H1 (cell line): ENCODE data around the gene HNRNPU. TPM values are rescaled to one million over a fixed set of nuclear protein-coding genes. Genes with fewer than 3 reads are reported as not detected.

Experiments used
- BRCA1 ChIP-seq: IDR thresholded peaks from 2 replicates; pipeline ENCODE4 v1.6.1; 2012; ENCODE audit warnings: low read depth, low read length, improper control_type of control experiment
- EGR1 ChIP-seq: IDR thresholded peaks from 2 replicates; pipeline ENCODE4 v1.6.1; 2011; ENCODE audit warnings: low read depth, low read length, borderline replicate concordance
- JUN ChIP-seq: IDR thresholded peaks from 2 replicates; pipeline ENCODE4 v1.6.1; 2011; ENCODE audit warnings: low read depth, mild to moderate bottlenecking, improper control_type of control experiment, low read length
- KDM4A ChIP-seq: IDR thresholded peaks from one replicate; pipeline ENCODE4 v1.7.1; 2012; ENCODE audit warnings: low read depth, mild to moderate bottlenecking, moderate library complexity, low read length, inconsistent platforms; ENCODE audit not compliant: severe bottlenecking
- POLR2A ChIP-seq, 2 experiments: IDR thresholded peaks; 1 replicate in 1 of 2; 2 replicates in 1 of 2; pipeline ENCODE4 v1.6.1; 2011; ENCODE audit warnings: low read depth in 2 of 2, low read length in 2 of 2, mild to moderate bottlenecking in 2 of 2; ENCODE audit errors: control extremely low read depth in 1 of 2
- RAD21 ChIP-seq, 2 experiments: IDR thresholded peaks in 1 of 2; conservative IDR thresholded peaks in 1 of 2; 2 replicates each; pipeline ENCODE4 v1.6.1; 2011; ENCODE audit warnings: low read depth in 2 of 2, low read length in 2 of 2, improper control_type of control experiment in 1 of 2, inconsistent platforms in 1 of 2, mild to moderate bottlenecking in 1 of 2, moderate library complexity in 1 of 2
- RNF2 ChIP-seq: fragments of 200-900, 300-1000 bp; sonication (generic); IDR thresholded peaks from 2 replicates; pipeline ENCODE4 v1.7.1; 2016; ENCODE audit warnings: borderline replicate concordance, low read depth, mild to moderate bottlenecking, antibody characterized with exemption, low read length; ENCODE audit not compliant: poor library complexity, severe bottlenecking; ENCODE audit errors: missing control alignments
- SP1 ChIP-seq: IDR thresholded peaks from 2 replicates; pipeline ENCODE4 v1.6.1; 2011; ENCODE audit warnings: low read depth, low read length
- polyA plus RNA-seq, 7 experiments: library from polyadenylated mRNA; depleted of rRNA in 3 of 7; stranded (reverse) in 5 of 7; unstranded in 2 of 7; fragments of >200 nt in 5 of 7; fragments of 200-250 nt in 2 of 7; gene quantifications; 1 replicate in 5 of 7; 2 replicates in 1 of 7; 4 replicates in 1 of 7; pipeline versions ENCODE4 v1.2.1 to v1.2.3, GENCODE V29; 2011 to 2013; ENCODE audit warnings: missing spikeins in 2 of 7, mixed read lengths in 2 of 7
- total RNA-seq: library from RNA; stranded (reverse); fragmentation: NEBNext Ultra II Directional; extraction: Animal tissue kit (Norgen Biotek cat#: 25700); gene quantifications from 2 replicates; pipeline ENCODE4 v1.2.1, GENCODE V29; 2021
- TF ChIP-seq, protein P1 (sequence below): fragments of 300-600 bp; sonication (generic); IDR thresholded peaks from 2 replicates; pipeline ENCODE4 v1.7.1; 2012; ENCODE audit warnings: low read length, moderate library complexity, mild to moderate bottlenecking, inconsistent platforms; ENCODE audit not compliant: insufficient replicate concordance

HNRNPU gene
- total and polyA plus RNA-seq, 2 of the 8 experiments (the other 6 are each of a cell fraction or from before 2014, with no cell fraction given), result 95.6 to 606 TPM

DNA sequence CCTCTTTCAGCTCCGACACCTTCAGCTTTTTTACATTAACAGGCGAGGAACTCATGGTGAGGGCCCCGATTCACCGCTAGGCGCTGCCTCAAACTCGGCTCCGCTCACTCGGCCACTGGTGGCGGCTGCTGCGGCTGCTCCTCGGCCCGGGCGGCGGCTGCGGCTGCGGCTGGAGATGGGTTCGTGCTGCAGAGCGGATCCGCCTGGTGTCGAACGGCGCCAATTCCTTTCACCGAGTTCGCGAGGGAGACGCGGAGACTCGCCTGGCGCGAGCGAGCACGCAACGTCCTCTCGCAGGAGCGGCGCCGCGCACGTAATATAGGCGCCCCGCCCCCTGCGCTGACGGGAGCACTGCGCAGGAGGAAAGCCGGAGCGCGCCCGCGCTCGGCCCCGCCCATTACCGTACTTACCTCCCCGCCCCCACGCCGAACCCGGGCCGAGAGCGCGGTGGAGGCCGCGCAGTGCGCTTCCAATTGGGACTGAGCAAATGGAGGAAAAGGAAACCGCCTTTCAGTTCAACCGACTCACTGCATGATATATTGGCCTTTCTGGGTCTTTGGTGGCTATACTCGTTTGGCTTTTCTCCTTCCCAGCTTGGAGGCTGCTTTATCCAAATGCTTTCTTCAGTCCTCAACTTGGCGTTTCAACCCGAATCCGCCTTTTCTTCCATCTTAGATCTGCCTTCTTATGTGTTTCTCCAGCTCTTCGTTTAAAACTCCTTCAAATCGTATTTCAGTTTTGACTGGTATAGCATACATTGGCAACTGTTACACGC, at the start of gene HNRNPU (continued):
- TF ChIP-seq, protein P1, sequence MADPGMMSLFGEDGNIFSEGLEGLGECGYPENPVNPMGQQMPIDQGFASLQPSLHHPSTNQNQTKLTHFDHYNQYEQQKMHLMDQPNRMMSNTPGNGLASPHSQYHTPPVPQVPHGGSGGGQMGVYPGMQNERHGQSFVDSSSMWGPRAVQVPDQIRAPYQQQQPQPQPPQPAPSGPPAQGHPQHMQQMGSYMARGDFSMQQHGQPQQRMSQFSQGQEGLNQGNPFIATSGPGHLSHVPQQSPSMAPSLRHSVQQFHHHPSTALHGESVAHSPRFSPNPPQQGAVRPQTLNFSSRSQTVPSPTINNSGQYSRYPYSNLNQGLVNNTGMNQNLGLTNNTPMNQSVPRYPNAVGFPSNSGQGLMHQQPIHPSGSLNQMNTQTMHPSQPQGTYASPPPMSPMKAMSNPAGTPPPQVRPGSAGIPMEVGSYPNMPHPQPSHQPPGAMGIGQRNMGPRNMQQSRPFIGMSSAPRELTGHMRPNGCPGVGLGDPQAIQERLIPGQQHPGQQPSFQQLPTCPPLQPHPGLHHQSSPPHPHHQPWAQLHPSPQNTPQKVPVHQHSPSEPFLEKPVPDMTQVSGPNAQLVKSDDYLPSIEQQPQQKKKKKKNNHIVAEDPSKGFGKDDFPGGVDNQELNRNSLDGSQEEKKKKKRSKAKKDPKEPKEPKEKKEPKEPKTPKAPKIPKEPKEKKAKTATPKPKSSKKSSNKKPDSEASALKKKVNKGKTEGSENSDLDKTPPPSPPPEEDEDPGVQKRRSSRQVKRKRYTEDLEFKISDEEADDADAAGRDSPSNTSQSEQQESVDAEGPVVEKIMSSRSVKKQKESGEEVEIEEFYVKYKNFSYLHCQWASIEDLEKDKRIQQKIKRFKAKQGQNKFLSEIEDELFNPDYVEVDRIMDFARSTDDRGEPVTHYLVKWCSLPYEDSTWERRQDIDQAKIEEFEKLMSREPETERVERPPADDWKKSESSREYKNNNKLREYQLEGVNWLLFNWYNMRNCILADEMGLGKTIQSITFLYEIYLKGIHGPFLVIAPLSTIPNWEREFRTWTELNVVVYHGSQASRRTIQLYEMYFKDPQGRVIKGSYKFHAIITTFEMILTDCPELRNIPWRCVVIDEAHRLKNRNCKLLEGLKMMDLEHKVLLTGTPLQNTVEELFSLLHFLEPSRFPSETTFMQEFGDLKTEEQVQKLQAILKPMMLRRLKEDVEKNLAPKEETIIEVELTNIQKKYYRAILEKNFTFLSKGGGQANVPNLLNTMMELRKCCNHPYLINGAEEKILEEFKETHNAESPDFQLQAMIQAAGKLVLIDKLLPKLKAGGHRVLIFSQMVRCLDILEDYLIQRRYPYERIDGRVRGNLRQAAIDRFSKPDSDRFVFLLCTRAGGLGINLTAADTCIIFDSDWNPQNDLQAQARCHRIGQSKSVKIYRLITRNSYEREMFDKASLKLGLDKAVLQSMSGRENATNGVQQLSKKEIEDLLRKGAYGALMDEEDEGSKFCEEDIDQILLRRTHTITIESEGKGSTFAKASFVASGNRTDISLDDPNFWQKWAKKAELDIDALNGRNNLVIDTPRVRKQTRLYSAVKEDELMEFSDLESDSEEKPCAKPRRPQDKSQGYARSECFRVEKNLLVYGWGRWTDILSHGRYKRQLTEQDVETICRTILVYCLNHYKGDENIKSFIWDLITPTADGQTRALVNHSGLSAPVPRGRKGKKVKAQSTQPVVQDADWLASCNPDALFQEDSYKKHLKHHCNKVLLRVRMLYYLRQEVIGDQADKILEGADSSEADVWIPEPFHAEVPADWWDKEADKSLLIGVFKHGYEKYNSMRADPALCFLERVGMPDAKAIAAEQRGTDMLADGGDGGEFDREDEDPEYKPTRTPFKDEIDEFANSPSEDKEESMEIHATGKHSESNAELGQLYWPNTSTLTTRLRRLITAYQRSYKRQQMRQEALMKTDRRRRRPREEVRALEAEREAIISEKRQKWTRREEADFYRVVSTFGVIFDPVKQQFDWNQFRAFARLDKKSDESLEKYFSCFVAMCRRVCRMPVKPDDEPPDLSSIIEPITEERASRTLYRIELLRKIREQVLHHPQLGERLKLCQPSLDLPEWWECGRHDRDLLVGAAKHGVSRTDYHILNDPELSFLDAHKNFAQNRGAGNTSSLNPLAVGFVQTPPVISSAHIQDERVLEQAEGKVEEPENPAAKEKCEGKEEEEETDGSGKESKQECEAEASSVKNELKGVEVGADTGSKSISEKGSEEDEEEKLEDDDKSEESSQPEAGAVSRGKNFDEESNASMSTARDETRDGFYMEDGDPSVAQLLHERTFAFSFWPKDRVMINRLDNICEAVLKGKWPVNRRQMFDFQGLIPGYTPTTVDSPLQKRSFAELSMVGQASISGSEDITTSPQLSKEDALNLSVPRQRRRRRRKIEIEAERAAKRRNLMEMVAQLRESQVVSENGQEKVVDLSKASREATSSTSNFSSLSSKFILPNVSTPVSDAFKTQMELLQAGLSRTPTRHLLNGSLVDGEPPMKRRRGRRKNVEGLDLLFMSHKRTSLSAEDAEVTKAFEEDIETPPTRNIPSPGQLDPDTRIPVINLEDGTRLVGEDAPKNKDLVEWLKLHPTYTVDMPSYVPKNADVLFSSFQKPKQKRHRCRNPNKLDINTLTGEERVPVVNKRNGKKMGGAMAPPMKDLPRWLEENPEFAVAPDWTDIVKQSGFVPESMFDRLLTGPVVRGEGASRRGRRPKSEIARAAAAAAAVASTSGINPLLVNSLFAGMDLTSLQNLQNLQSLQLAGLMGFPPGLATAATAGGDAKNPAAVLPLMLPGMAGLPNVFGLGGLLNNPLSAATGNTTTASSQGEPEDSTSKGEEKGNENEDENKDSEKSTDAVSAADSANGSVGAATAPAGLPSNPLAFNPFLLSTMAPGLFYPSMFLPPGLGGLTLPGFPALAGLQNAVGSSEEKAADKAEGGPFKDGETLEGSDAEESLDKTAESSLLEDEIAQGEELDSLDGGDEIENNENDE, result peak; percentile 93
- TF ChIP-seq RAD21 (IDR thresholded peaks at IDR 0.05 in 1 of 2, conservative IDR thresholded peaks at IDR 0.05 in 1 of 2; ENCODE audit: low read depth in 2 of 2, low read length in 2 of 2) (0 out of 4 replicates have a peak, but pooled peaks of 1 of the 2 experiments have one; percentile 4), BRCA1 (no peak), POLR2A (IDR thresholded peaks at IDR 0.05; ENCODE audit: control extremely low read depth in 1 of 2, low read depth in 2 of 2, low read length in 2 of 2) (peak; percentile 83 to 86), JUN (no peak), RNF2 (no peak), EGR1 (0 out of 2 replicates have a peak, but pooled peaks have one; percentile 28), KDM4A (peak; percentile 27), SP1 (peak; percentile 51; the same call in 1 of the 2 replicates)
